MM.1S (cell line): ENCODE measurements around the gene SLC47A1.

ENCODE experiments used
- DNase-seq: peaks from one replicate; pipeline ENCODE4 v3.0.0-alpha.2; 2015
- H2AFZ ChIP-seq: fragments of 300-600 bp; sonication (generic); 2 replicates; pipeline ENCODE4 v1.6.0; 2016; ENCODE audit warnings: antibody characterized with exemption, low read length
- H3F3A ChIP-seq: fragments of 300-600 bp; sonication (generic); 2 replicates; pipeline ENCODE4 v1.6.1; 2016; ENCODE audit warnings: mild to moderate bottlenecking, antibody characterized with exemption, low read length, moderate library complexity, mixed read lengths; ENCODE audit not compliant: insufficient read depth
- H3K27ac ChIP-seq: fragments of 300-600 bp; sonication (generic); 2 replicates; pipeline ENCODE4 v1.5.1; 2016; ENCODE audit warnings: mild to moderate bottlenecking, low read length
- H3K27me3 ChIP-seq: fragments of 300-600 bp; sonication (generic); replicated peaks from 2 replicates; pipeline ENCODE4 v1.6.0; 2016; ENCODE audit warnings: low read length; ENCODE audit not compliant: insufficient read depth
- H3K36me3 ChIP-seq: fragments of 300-600 bp; sonication (generic); replicated peaks from 2 replicates; pipeline ENCODE4 v1.6.1; 2016; ENCODE audit warnings: mild to moderate bottlenecking, low read length, mixed read lengths; ENCODE audit not compliant: insufficient read depth
- H3K4me1 ChIP-seq: fragments of 300-600 bp; sonication (generic); 2 replicates; pipeline ENCODE4 v1.6.1; 2016; ENCODE audit warnings: low read length, mixed read lengths
- H3K4me2 ChIP-seq: fragments of 300-600 bp; sonication (generic); 2 replicates; pipeline ENCODE4 v1.6.0; 2016; ENCODE audit warnings: low read depth, low read length
- H3K4me3 ChIP-seq: fragments of 300-600 bp; sonication (generic); 2 replicates; pipeline ENCODE4 v1.5.1; 2016; ENCODE audit warnings: low read length, mixed read lengths
- H3K79me2 ChIP-seq: fragments of 300-600 bp; sonication (generic); 2 replicates; pipeline ENCODE4 v1.6.1; 2016; ENCODE audit warnings: mixed run types, low read length, mixed read lengths
- H3K9ac ChIP-seq: fragments of 300-600 bp; sonication (generic); 2 replicates; pipeline ENCODE4 v1.6.1; 2016; ENCODE audit warnings: low read length, mixed read lengths
- H3K9me2 ChIP-seq: fragments of 300-600 bp; sonication (generic); replicated peaks from 2 replicates; pipeline ENCODE4 v1.6.1; 2016; ENCODE audit warnings: mild to moderate bottlenecking, low read length, mixed read lengths; ENCODE audit not compliant: insufficient read depth
- H3K9me3 ChIP-seq: fragments of 300-600 bp; sonication (generic); replicated peaks from 2 replicates; pipeline ENCODE4 v1.6.1; 2016; ENCODE audit warnings: mild to moderate bottlenecking, low read length, mixed read lengths; ENCODE audit not compliant: insufficient read depth
- H4K20me1 ChIP-seq: fragments of 300-600 bp; sonication (generic); 2 replicates; pipeline ENCODE4 v1.6.1; 2016; ENCODE audit warnings: mild to moderate bottlenecking, low read length, moderate library complexity, mixed read lengths; ENCODE audit not compliant: insufficient read depth
- CTCF ChIP-seq: fragments of 300-600 bp; sonication (generic); IDR thresholded peaks from 2 replicates; pipeline ENCODE4 v1.5.1; 2016; ENCODE audit warnings: antibody characterized with exemption, low read length, mixed read lengths
- EZH2 ChIP-seq: fragments of 300-600 bp; sonication (generic); optimal IDR thresholded peaks from 2 replicates; pipeline ENCODE3; 2017; ENCODE audit warnings: low read depth, mild to moderate bottlenecking, antibody characterized with exemption, low read length, mixed read lengths
- EZH2phosphoT487 ChIP-seq: fragments of 300-600 bp; sonication (generic); IDR thresholded peaks from 2 replicates; pipeline ENCODE4 v1.6.1; 2018; ENCODE audit warnings: antibody characterized with exemption, low read length

SLC47A1 gene

GRCh38 chr17:19495828-19496528, 37.7 kb upstream of the SLC47A1 start:
- Histone ChIP-seq H3K4me1 (peaks cover 29% of the 10 kb centered on the region), H3K9me2 (no peaks in the 10 kb centered on the region), H3K9me3 (no peaks in the 10 kb centered on the region), H3K27me3 (no peaks in the 10 kb centered on the region), H3K79me2 (no peaks in the 10 kb centered on the region), H3K9ac (peak overlapping the region; percentile 65), H3K4me2 (peak overlapping the region; percentile 71), H3K36me3 (no peaks in the 10 kb centered on the region), H3K27ac (peak overlapping the region; percentile 95), H3K4me3 (peak overlapping the region; percentile 31; the same call in 1 of the 2 replicates), H4K20me1 (no peaks in the 10 kb centered on the region), H2AFZ (peak overlapping the region; percentile 69), H3F3A (peaks cover 13% of the 10 kb centered on the region)
- DNase-seq = peak; percentile 80
- no peak for TF ChIP-seq CTCF
- no peak for TF ChIP-seq EZH2phosphoT487
- TF ChIP-seq EZH2 = no peak

GRCh38 chr17:19497624-19498023, 36.0 kb upstream of the SLC47A1 start:
- Histone ChIP-seq H3K27me3 (no peaks in the 10 kb centered on the region), H2AFZ (no peak overlapping the region), H3K4me2 (no peak overlapping the region), H3K9me3 (no peaks in the 10 kb centered on the region), H3K9ac (no peak overlapping the region), H3K27ac (no peak overlapping the region), H3K36me3 (no peaks in the 10 kb centered on the region), H3K9me2 (no peaks in the 10 kb centered on the region), H3F3A (peaks cover 13% of the 10 kb centered on the region), H3K79me2 (no peaks in the 10 kb centered on the region), H3K4me3 (no peak overlapping the region), H4K20me1 (no peaks in the 10 kb centered on the region), H3K4me1 (peaks cover 29% of the 10 kb centered on the region)
- DNase-seq = no peak
- TF ChIP-seq EZH2phosphoT487 = no peak
- TF ChIP-seq EZH2 = no peak
- no peak for TF ChIP-seq CTCF

GRCh38 chr17:19501219-19501618, 32.4 kb upstream of the SLC47A1 start:
- no peak for DNase-seq
- H3K36me3 ChIP-seq = no peaks in the 10 kb centered on the region
- peaks cover 10% of the 10 kb centered on the region for H3K4me1 ChIP-seq
- H3K9me3 ChIP-seq = no peaks in the 10 kb centered on the region
- H3K4me3 ChIP-seq = no peak overlapping the region
- TF ChIP-seq EZH2phosphoT487 (no peak), CTCF (no peak), EZH2 (no peak)
- peaks cover 7% of the 10 kb centered on the region for H3F3A ChIP-seq
- H3K9me2 ChIP-seq = no peaks in the 10 kb centered on the region
- no peaks in the 10 kb centered on the region for H3K27me3 ChIP-seq
- no peaks in the 10 kb centered on the region for H4K20me1 ChIP-seq
- no peak overlapping the region for H3K27ac ChIP-seq
- no peak overlapping the region for H2AFZ ChIP-seq
- H3K4me2 ChIP-seq = no peak overlapping the region
- no peaks in the 10 kb centered on the region for H3K79me2 ChIP-seq
- no peak overlapping the region for H3K9ac ChIP-seq
